Suprapubic skin (tissue), 4 donors: Measurements from ENCODE around the gene GPC4.

ENCODE experiments used
- POLR2A ChIP-seq, 2 donors: fragments of 450-650 bp; IDR thresholded peaks; one replicate each; pipeline ENCODE4 v1.6.1; 2017; ENCODE audit warnings: antibody characterized with exemption in 2 of 2, mild to moderate bottlenecking in 2 of 2, moderate library complexity in 2 of 2
- POLR2AphosphoS5 ChIP-seq, 3 donors: sonication (generic); formaldehyde crosslinking; IDR thresholded peaks; one replicate each; pipeline ENCODE4 v1.6.1; 2017; ENCODE audit warnings: antibody characterized with exemption in 3 of 3
- TF ChIP-seq, protein P1 (sequence below), 2 donors: fragments of 200-600 bp in 1 of 2; fragments of 450-650 bp in 1 of 2; sonication (generic) in 1 of 2; IDR thresholded peaks; one replicate each; pipeline ENCODE4 v1.5.1; 2016 to 2019; ENCODE audit warnings: antibody characterized with exemption in 2 of 2, mild to moderate bottlenecking in 1 of 2, moderate library complexity in 1 of 2

DNA sequence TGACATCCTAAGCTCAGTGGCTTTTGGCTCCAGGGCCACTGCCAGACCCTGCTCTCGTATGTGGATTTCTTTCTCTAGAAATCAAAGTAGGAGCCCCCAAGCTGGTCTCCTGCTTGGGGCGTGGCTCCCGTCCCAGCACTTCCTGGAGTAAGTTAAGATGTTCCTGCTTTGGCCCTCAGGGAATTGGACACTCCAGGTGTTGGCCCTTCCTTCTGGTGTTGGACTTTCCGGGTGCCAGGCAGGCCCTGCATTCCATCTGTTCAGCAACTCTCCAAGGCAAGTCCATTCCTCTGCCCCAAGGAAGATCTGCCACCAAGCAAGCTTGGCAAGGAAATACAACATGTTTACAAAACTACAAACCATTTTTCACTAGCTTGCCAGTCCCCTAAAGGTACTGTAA is 22.1 kb upstream of the GPC4 start:
- TF ChIP-seq POLR2A (IDR thresholded peaks at IDR 0.05) (no peak), POLR2AphosphoS5 (IDR thresholded peaks at IDR 0.05) (no peak)
- TF ChIP-seq, protein P1, sequence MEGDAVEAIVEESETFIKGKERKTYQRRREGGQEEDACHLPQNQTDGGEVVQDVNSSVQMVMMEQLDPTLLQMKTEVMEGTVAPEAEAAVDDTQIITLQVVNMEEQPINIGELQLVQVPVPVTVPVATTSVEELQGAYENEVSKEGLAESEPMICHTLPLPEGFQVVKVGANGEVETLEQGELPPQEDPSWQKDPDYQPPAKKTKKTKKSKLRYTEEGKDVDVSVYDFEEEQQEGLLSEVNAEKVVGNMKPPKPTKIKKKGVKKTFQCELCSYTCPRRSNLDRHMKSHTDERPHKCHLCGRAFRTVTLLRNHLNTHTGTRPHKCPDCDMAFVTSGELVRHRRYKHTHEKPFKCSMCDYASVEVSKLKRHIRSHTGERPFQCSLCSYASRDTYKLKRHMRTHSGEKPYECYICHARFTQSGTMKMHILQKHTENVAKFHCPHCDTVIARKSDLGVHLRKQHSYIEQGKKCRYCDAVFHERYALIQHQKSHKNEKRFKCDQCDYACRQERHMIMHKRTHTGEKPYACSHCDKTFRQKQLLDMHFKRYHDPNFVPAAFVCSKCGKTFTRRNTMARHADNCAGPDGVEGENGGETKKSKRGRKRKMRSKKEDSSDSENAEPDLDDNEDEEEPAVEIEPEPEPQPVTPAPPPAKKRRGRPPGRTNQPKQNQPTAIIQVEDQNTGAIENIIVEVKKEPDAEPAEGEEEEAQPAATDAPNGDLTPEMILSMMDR (IDR thresholded peaks at IDR 0.05), result no peak
